Skeletal muscle cell (primary cell): ENCODE data around the gene TPK1.

Source experiments
- DNase-seq: peaks from one replicate; pipeline ENCODE4 v3.0.0-alpha.2; 2010; ENCODE audit warnings: low read depth
- H3K4me3 ChIP-seq: 2 replicates; pipeline ENCODE4 v1.5.1; 2011; ENCODE audit warnings: low read depth, mild to moderate bottlenecking, control low read depth, low read length, moderate library complexity

Gene TPK1

GRCh38 chr7:144403102-144403501 lies 432.8 kb downstream of the TPK1 start:
- no peak overlapping the region for H3K4me3 ChIP-seq
- no peak for DNase-seq
